CD4-positive, alpha-beta T cell treated with Interleukin-15 for 4 hours (primary cell): ENCODE results near the gene KRTAP4-6.
"Not testable (repeated sequence)": the region's sequence is repeated elsewhere in the genome, so short reads cannot be mapped to it uniquely, and the experiment has no call there.

Source experiments
- DNase-seq: peaks from one replicate; pipeline ENCODE4 v3.0.0-alpha.2; 2020; ENCODE audit warnings: low spot score

The KRTAP4-6 gene

DNA sequence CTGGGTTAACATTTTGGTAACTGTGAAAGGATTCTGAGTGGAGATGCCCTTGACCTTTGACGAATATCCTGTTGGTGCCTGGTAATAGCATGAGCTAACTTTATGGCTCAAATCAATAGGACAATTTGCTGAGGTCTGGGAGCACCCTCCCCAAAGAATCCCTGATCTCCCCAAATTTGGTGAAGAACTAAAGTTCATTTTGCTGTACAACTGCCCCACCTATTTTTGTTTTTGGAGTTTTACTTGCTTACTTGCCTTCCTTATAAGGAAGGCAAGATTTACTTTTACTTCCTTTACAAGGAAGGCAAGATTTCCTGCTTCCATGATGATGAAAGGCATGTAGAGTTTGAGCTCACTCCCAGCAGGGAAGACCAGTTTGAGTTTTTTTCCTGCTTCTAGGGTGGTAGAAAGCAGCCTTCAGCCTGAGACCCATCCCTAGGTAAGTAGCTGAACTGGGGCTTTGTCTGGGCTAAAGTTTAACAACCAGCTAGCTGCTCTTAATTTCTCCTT lies 32.3 kb downstream of the KRTAP4-6 start:
- no peak for DNase-seq

DNA sequence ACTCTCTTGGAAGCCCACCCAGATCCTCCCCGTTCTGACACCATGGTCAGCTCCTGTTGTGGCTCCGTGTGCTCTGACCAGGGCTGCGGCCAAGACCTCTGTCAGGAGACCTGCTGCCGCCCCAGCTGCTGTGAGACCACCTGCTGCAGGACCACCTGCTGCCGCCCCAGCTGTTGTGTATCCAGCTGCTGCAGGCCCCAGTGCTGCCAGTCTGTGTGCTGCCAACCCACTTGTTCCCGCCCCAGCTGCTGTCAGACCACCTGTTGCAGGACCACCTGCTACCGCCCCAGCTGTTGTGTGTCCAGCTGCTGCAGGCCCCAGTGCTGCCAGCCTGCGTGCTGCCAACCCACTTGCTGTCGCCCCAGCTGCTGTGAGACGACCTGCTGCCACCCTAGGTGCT lies 35.0 kb downstream of the KRTAP4-6 start, which contains the start of gene KRTAP4-9:
KRTAP4-9 (plus strand) TSS at position 43 of the 400 bp plus-strand sequence; CDS start at position 43, 0 bp downstream.
- not testable (repeated sequence) for DNase-seq

DNA sequence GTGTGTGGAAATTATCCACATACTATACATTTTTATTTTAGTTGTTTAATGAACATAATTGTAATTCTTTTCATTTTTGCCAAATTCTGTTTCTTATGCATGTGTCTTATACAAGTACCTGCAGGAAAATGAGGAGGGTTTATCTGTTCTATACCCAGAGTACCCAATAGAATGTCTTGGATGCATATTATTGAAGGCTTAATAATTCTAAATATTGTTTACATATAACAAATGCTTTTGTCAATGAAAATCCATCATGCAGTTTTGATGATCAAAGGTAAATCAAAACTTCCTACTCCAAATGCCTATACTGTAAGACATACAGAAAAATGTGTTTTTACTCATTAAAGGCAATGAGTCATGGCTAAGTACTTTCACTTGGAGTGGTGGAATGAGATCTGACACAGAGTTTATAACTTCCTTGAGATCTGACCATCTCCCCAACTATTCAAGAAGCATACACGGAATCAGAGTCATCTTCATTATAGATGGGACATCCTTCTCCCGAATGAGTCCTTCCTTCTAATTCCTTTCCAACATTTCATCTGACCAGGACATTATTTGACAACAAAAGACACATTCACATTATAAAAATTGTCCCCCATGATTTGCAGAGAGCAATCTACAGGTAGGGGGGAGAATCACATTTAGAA lies 35.8 kb downstream of the KRTAP4-6 start:
- not testable (repeated sequence) for DNase-seq

DNA sequence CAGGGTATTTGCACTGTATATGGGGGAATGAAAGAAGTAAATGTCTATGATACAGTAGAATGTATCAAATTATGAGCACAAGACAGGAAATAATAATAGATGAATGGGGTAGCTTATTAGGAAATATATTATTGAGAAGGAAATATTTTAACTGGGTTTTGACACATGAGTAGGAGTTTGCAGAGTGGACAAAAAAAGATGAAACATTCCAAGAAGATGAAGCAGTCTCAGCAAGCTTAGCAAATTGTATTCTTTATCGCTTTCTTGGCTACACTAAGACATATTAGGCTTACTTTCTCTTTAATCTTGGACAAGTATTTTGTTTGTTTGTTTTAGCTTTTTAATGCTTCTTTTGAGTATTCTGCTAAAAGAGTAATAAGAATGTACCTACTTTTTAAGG lies 36.4 kb downstream of the KRTAP4-6 start:
- no peak for DNase-seq

DNA sequence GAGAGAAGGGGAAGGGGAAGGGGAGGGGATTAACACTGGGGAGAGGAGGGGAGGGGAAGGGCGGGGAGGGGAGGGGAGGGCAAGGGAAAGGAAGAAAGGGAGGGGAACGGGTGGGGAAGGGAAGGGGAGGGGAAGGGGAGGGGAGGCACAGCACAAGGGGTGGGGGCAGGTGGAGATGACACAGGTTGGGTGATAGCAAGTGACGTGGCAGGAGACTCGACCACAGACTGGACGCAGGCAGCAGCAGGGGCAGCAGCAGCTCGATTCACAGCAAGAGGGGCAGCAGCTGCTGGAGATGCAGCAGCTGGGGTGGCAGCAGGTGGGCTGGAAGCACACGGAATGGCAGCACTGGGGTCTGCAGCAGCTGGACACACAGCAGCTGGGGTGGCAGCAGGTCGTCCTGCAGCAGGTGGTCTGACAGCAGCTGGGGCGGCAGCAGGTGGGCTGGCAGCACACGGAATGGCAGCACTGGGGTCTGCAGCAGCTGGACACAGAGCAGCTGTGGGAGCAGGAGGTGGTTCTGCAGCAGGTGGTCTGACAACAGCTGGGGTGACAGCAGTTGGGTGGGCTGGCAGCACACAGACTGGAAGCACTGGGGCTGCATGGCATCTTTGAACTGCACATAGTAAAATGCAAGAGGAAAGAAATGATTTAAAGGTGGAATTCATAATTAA lies 38.6 kb downstream of the KRTAP4-6 start, which contains the start of gene KRTAP4-16:
KRTAP4-16 (minus strand) TSS at position 624 of the 674 bp plus-strand sequence; CDS start at position 624, 0 bp downstream.
- DNase-seq = no peak

DNA sequence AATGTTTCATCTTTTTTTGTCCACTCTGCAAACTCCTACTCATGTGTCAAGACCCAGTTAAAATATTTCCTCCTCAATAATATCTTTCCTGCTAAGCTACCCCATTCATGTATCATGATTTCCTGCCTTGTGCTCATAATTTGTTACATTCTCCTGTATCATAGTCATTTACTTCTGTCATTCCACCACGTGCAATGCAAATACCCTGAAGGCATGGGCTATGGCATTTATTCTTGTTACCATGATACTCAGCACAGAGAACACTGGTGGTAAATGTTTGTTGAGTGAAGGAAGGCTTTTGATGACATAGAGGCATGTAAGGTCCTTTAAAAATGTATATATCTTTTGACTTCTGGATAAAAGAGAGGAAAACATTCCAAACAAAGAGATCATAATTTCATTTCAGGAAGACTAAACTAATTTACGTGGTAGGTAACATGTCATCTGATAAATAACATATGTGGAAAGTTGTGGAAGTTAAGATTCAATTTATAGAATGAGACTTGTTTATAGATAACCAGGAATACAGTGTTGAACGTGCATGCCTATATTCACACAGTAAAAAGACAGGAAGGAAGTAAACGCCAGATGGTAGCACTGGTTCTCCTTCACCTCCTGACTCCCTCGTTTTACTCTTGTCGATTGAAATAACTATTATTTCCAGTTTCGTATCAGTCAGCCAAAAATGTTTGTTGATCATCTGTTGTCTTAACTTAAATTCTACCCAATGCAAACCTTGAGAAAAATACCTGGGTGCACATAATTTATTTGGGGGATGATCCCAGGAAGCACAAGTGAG lies 40.5 kb downstream of the KRTAP4-6 start:
- not testable (repeated sequence) for DNase-seq

DNA sequence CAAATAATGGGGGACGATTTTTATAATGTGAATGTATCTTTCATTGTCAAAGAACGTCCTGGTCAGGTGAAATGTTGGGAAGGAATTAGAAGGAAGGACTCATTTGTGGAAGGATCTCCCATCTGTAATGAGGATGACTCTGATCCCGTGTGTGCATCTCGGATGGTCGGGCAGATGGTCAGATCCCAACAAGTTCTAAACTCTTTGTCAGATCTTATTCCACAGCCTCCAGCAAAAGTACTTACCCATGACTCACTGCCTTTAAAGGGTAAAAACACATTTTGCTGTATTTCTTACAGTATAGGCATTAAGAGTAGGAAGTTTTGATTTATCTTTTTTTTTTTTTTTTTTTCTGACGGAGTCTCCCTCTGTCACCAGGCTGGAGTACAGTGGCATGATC lies 41.9 kb downstream of the KRTAP4-6 start:
- DNase-seq = no peak

DNA sequence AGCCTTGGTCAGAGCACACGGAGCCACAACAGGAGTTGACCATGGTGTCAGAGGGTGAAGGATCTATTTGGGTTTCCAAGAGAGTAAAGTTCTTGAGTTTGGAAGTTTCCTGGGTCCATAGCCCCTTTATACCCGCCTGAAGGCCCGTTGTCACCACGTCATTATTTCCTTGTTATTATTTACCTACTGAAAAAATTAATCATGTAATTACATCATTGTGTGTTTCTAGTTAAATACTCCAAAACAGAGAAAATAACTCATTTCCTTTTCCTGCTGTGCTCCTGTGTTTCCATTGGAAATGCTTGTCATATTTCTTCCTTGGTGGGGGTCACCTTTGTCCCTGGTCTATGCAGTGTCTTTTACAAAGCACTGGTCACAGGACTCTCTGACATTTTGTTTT lies 42.3 kb downstream of the KRTAP4-6 start, which contains the start of gene KRTAP4-8:
KRTAP4-8 (minus strand) TSS at position 101 of the 400 bp plus-strand sequence; CDS start at position 43, 58 bp downstream.
- no peak for DNase-seq

DNA sequence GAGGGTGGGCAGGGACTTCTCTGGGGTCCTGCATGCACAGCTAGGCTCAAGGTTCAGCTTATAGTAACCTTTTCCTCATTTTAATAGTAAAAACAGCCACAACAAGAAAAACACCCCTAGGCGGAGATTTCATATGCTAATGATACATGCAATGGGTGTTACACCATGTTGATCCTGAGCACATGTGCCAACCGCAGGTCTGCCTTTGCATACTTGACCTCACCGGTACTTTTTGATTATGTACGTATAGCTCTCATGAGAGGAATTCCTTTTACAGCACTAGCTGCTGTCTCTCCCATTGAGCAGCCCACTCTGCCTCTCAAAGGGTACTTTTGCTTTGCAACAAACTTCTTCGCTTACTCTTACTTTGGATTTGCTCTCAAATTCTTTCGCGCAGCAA lies 44.3 kb downstream of the KRTAP4-6 start:
- DNase-seq = no peak
